ENCODE measurements around the gene ARHGEF26.

ARHGEF26 gene, protein sequence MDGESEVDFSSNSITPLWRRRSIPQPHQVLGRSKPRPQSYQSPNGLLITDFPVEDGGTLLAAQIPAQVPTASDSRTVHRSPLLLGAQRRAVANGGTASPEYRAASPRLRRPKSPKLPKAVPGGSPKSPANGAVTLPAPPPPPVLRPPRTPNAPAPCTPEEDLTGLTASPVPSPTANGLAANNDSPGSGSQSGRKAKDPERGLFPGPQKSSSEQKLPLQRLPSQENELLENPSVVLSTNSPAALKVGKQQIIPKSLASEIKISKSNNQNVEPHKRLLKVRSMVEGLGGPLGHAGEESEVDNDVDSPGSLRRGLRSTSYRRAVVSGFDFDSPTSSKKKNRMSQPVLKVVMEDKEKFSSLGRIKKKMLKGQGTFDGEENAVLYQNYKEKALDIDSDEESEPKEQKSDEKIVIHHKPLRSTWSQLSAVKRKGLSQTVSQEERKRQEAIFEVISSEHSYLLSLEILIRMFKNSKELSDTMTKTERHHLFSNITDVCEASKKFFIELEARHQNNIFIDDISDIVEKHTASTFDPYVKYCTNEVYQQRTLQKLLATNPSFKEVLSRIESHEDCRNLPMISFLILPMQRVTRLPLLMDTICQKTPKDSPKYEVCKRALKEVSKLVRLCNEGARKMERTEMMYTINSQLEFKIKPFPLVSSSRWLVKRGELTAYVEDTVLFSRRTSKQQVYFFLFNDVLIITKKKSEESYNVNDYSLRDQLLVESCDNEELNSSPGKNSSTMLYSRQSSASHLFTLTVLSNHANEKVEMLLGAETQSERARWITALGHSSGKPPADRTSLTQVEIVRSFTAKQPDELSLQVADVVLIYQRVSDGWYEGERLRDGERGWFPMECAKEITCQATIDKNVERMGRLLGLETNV

GRCh38 chr3:154120961-154121700 lies at the start of gene ARHGEF26:
Gene ARHGEF26, plus strand, starts transcription at chr3:154121390. Its CDS starts 603 bp downstream, at chr3:154121993.
- no peak for TF ChIP-seq CTCF (IDR thresholded peaks at IDR 0.05; ENCODE audit: control insufficient read depth, insufficient read depth, low read depth, low read length, missing control alignments)
- peak within 1 kb of the TSS; percentile 76 for H3K4me3 ChIP-seq (ENCODE audit: control insufficient read depth, low read depth, low read length)
- DNase-seq (ENCODE audit: low read depth): no peak

GRCh38 chr3:154074966-154075365 lies 46.2 kb upstream of the ARHGEF26 start:
- DNase-seq (ENCODE audit: low read depth): no peak
- TF ChIP-seq CTCF (IDR thresholded peaks at IDR 0.05; ENCODE audit: control insufficient read depth, insufficient read depth, low read depth, low read length, missing control alignments): no peak
- no peak overlapping the region for H3K4me3 ChIP-seq (ENCODE audit: control insufficient read depth, low read depth, low read length)

- TF ChIP-seq CTCF (IDR thresholded peaks at IDR 0.05; ENCODE audit: control insufficient read depth, insufficient read depth, low read depth, low read length, missing control alignments): no peak
- DNase-seq (ENCODE audit: low read depth): no peak
- no peak overlapping the region for H3K4me3 ChIP-seq (ENCODE audit: control insufficient read depth, low read depth, low read length)
These were observed 42.5 kb upstream of the ARHGEF26 start for GRCh38 chr3:154078672-154079071.

- no peak for TF ChIP-seq CTCF (IDR thresholded peaks at IDR 0.05; ENCODE audit: control insufficient read depth, insufficient read depth, low read depth, low read length, missing control alignments)
These were observed 39.9 kb upstream of the ARHGEF26 start for GRCh38 chr3:154081305-154081704.

DNA sequence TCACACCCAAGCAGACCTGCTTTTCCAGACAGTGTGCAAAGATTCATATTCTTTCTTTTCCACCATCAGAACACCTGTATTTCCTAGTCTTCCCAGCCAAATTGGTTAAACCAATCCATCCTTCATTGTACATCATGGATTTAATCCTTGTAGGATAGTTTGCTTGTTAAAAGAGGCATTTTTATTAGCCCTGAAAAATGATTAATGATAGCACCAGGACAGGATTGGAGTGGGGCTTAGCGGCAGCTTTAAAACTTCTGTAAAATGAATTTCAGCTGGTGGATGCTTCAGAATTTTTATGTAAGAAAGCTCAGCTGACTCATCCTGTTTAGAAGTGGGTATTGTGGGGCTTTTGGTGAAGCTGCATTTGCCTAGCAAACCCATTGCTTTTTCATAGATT lies 36.1 kb upstream of the ARHGEF26 start:
- no peak for TF ChIP-seq CTCF (IDR thresholded peaks at IDR 0.05; ENCODE audit: control insufficient read depth, insufficient read depth, low read depth, low read length, missing control alignments)
- no peak for DNase-seq (ENCODE audit: low read depth)
- H3K4me3 ChIP-seq (ENCODE audit: control insufficient read depth, low read depth, low read length): no peak overlapping the region

More at GRCh38 chr3:154081305-154081704, 39.9 kb upstream of the ARHGEF26 start:
- no peak for DNase-seq (ENCODE audit: low read depth)
- no peak overlapping the region for H3K4me3 ChIP-seq (ENCODE audit: control insufficient read depth, low read depth, low read length)

- H3K4me3 ChIP-seq (ENCODE audit: control insufficient read depth, low read depth, low read length): no peak overlapping the region
- no peak for TF ChIP-seq CTCF (IDR thresholded peaks at IDR 0.05; ENCODE audit: control insufficient read depth, insufficient read depth, low read depth, low read length, missing control alignments)
- no peak for DNase-seq (ENCODE audit: low read depth)
These were observed 35.4 kb upstream of the ARHGEF26 start for GRCh38 chr3:154085799-154086198.

All from AG09309 (cell line).